ENCODE results near the gene TBC1D5.

Gene TBC1D5

GRCh38 chr3:17204049-17204650 is 538.3 kb downstream of the TBC1D5 start:
- Histone ChIP-seq H3K27me3 (ENCODE audit: control insufficient read depth, insufficient read depth, low read length, poor library complexity, severe bottlenecking) (no peaks in the 10 kb centered on the region), H3K9me3 (ENCODE audit: control insufficient read depth, low read length) (no peaks in the 10 kb centered on the region), H3K4me3 (ENCODE audit: insufficient read depth, low read depth, low read length) (no peak overlapping the region), H3K4me1 (ENCODE audit: control insufficient read depth, insufficient read depth, low read length) (no peaks in the 10 kb centered on the region), H3K27ac (ENCODE audit: insufficient read depth, low read depth, low read length, poor library complexity, severe bottlenecking) (no peak overlapping the region), H3K36me3 (ENCODE audit: control insufficient read depth, insufficient read depth, low read length) (peaks cover 5% of the 10 kb centered on the region)
- WGBS, 2 experiments, result 69 to 81% methylated on average over 3 of the region's 3 CpGs

GRCh38 chr3:17201538-17201937 is 540.9 kb downstream of the TBC1D5 start:
- Histone ChIP-seq H3K27ac (ENCODE audit: insufficient read depth, low read depth, low read length, poor library complexity, severe bottlenecking) (no peak overlapping the region), H3K36me3 (ENCODE audit: control insufficient read depth, insufficient read depth, low read length) (peaks cover 5% of the 10 kb centered on the region), H3K4me1 (ENCODE audit: control insufficient read depth, insufficient read depth, low read length) (peaks cover under 1% of the 10 kb centered on the region), H3K4me3 (ENCODE audit: insufficient read depth, low read depth, low read length) (no peak overlapping the region), H3K9me3 (ENCODE audit: control insufficient read depth, low read length) (no peaks in the 10 kb centered on the region), H3K27me3 (ENCODE audit: control insufficient read depth, insufficient read depth, low read length, poor library complexity, severe bottlenecking) (no peaks in the 10 kb centered on the region)
- WGBS, 2 experiments, result 92 to 95% methylated on average over 2 of the region's 2 CpGs

GRCh38 chr3:17195856-17196604 is 546.4 kb downstream of the TBC1D5 start:
- Histone ChIP-seq H3K27ac (ENCODE audit: insufficient read depth, low read depth, low read length, poor library complexity, severe bottlenecking) (no peak overlapping the region), H3K4me3 (ENCODE audit: insufficient read depth, low read depth, low read length) (no peak overlapping the region), H3K4me1 (ENCODE audit: control insufficient read depth, insufficient read depth, low read length) (peaks cover 24% of the 10 kb centered on the region), H3K27me3 (ENCODE audit: control insufficient read depth, insufficient read depth, low read length, poor library complexity, severe bottlenecking) (no peaks in the 10 kb centered on the region), H3K9me3 (ENCODE audit: control insufficient read depth, low read length) (no peaks in the 10 kb centered on the region), H3K36me3 (ENCODE audit: control insufficient read depth, insufficient read depth, low read length) (no peaks in the 10 kb centered on the region)
- WGBS, 2 experiments, result 68 to 70% methylated on average over 5 of the region's 5 CpGs

- Histone ChIP-seq H3K27me3 (ENCODE audit: control insufficient read depth, insufficient read depth, low read length, poor library complexity, severe bottlenecking) (no peaks in the 10 kb centered on the region), H3K9me3 (ENCODE audit: control insufficient read depth, low read length) (no peaks in the 10 kb centered on the region), H3K4me3 (ENCODE audit: insufficient read depth, low read depth, low read length) (no peak overlapping the region), H3K27ac (ENCODE audit: insufficient read depth, low read depth, low read length, poor library complexity, severe bottlenecking) (no peak overlapping the region), H3K36me3 (ENCODE audit: control insufficient read depth, insufficient read depth, low read length) (no peaks in the 10 kb centered on the region), H3K4me1 (ENCODE audit: control insufficient read depth, insufficient read depth, low read length) (peaks cover 24% of the 10 kb centered on the region)
- 58 to 63% methylated on average over 3 of the region's 3 CpGs for WGBS, 2 experiments
Observed at GRCh38 chr3:17195192-17195611, 547.2 kb downstream of the TBC1D5 start.

- Histone ChIP-seq H3K27ac (ENCODE audit: insufficient read depth, low read depth, low read length, poor library complexity, severe bottlenecking) (no peak overlapping the region), H3K9me3 (ENCODE audit: control insufficient read depth, low read length) (no peaks in the 10 kb centered on the region), H3K4me1 (ENCODE audit: control insufficient read depth, insufficient read depth, low read length) (peaks cover 24% of the 10 kb centered on the region), H3K4me3 (ENCODE audit: insufficient read depth, low read depth, low read length) (no peak overlapping the region), H3K27me3 (ENCODE audit: control insufficient read depth, insufficient read depth, low read length, poor library complexity, severe bottlenecking) (no peaks in the 10 kb centered on the region), H3K36me3 (ENCODE audit: control insufficient read depth, insufficient read depth, low read length) (no peaks in the 10 kb centered on the region)
- 93 to 94% methylated on average over 4 to 5 of the region's 5 CpGs for WGBS, 2 experiments
Observed at GRCh38 chr3:17194116-17194515, 548.3 kb downstream of the TBC1D5 start.

GRCh38 chr3:17192995-17193394 is 549.4 kb downstream of the TBC1D5 start:
- Histone ChIP-seq H3K4me3 (ENCODE audit: insufficient read depth, low read depth, low read length) (no peak overlapping the region), H3K27me3 (ENCODE audit: control insufficient read depth, insufficient read depth, low read length, poor library complexity, severe bottlenecking) (no peaks in the 10 kb centered on the region), H3K27ac (ENCODE audit: insufficient read depth, low read depth, low read length, poor library complexity, severe bottlenecking) (no peak overlapping the region), H3K9me3 (ENCODE audit: control insufficient read depth, low read length) (no peaks in the 10 kb centered on the region), H3K4me1 (ENCODE audit: control insufficient read depth, insufficient read depth, low read length) (peaks cover 25% of the 10 kb centered on the region), H3K36me3 (ENCODE audit: control insufficient read depth, insufficient read depth, low read length) (no peaks in the 10 kb centered on the region)
- 72 to 83% methylated on average over 2 of the region's 2 CpGs for WGBS, 2 experiments

- peaks cover 17% of the 10 kb centered on the region for H3K4me1 ChIP-seq (ENCODE audit: control insufficient read depth, insufficient read depth, low read length)
- H3K27me3 ChIP-seq (ENCODE audit: control insufficient read depth, insufficient read depth, low read length, poor library complexity, severe bottlenecking), result no peaks in the 10 kb centered on the region
- 96% methylated on average over 7 of the region's 7 CpGs for WGBS, 2 experiments
Observed at GRCh38 chr3:17190353-17191078, 551.9 kb downstream of the TBC1D5 start.

GRCh38 chr3:17188378-17188777 is 554.1 kb downstream of the TBC1D5 start:
- H3K9me3 ChIP-seq (ENCODE audit: control insufficient read depth, low read length), result no peaks in the 10 kb centered on the region
- peaks cover 7% of the 10 kb centered on the region for H3K4me1 ChIP-seq (ENCODE audit: control insufficient read depth, insufficient read depth, low read length)
- 94 to 100% methylated on average over 1 of the region's 1 CpG for WGBS, 2 experiments
- H3K36me3 ChIP-seq (ENCODE audit: control insufficient read depth, insufficient read depth, low read length), result no peaks in the 10 kb centered on the region
- no peaks in the 10 kb centered on the region for H3K27me3 ChIP-seq (ENCODE audit: control insufficient read depth, insufficient read depth, low read length, poor library complexity, severe bottlenecking)
- no peak overlapping the region for H3K27ac ChIP-seq (ENCODE audit: insufficient read depth, low read depth, low read length, poor library complexity, severe bottlenecking)
- no peak overlapping the region for H3K4me3 ChIP-seq (ENCODE audit: insufficient read depth, low read depth, low read length)

More at GRCh38 chr3:17190353-17191078, 551.9 kb downstream of the TBC1D5 start:
- H3K27ac ChIP-seq (ENCODE audit: insufficient read depth, low read depth, low read length, poor library complexity, severe bottlenecking), result no peak overlapping the region
- H3K36me3 ChIP-seq (ENCODE audit: control insufficient read depth, insufficient read depth, low read length), result no peaks in the 10 kb centered on the region
- no peaks in the 10 kb centered on the region for H3K9me3 ChIP-seq (ENCODE audit: control insufficient read depth, low read length)
- no peak overlapping the region for H3K4me3 ChIP-seq (ENCODE audit: insufficient read depth, low read depth, low read length)

- Histone ChIP-seq H3K27ac (ENCODE audit: insufficient read depth, low read depth, low read length, poor library complexity, severe bottlenecking) (peak overlapping the region; percentile 26), H3K9me3 (ENCODE audit: control insufficient read depth, low read length) (no peaks in the 10 kb centered on the region), H3K36me3 (ENCODE audit: control insufficient read depth, insufficient read depth, low read length) (no peaks in the 10 kb centered on the region), H3K27me3 (ENCODE audit: control insufficient read depth, insufficient read depth, low read length, poor library complexity, severe bottlenecking) (no peaks in the 10 kb centered on the region), H3K4me3 (ENCODE audit: insufficient read depth, low read depth, low read length) (no peak overlapping the region), H3K4me1 (ENCODE audit: control insufficient read depth, insufficient read depth, low read length) (peaks cover 4% of the 10 kb centered on the region)
- WGBS, 2 experiments, result 70 to 74% methylated on average over 6 of the region's 6 CpGs
Observed at GRCh38 chr3:17187589-17188184, 554.7 kb downstream of the TBC1D5 start.

Measured in ectodermal cell (in vitro differentiated cells).